AG09309 (cell line): ENCODE data around the gene RBM17.
"Not testable (repeated sequence)": the region's sequence is repeated elsewhere in the genome, so short reads cannot be mapped to it uniquely, and the experiment has no call there.

Source experiments
- DNase-seq: peaks from one replicate; pipeline ENCODE4 v3.0.0-alpha.2; 2010; ENCODE audit warnings: low read depth
- H3K4me3 ChIP-seq: 2 replicates; pipeline ENCODE4 v1.5.1; 2011; ENCODE audit warnings: mild to moderate bottlenecking, low read depth, low read length, moderate library complexity; ENCODE audit not compliant: control insufficient read depth
- CTCF ChIP-seq: IDR thresholded peaks from 2 replicates; pipeline ENCODE4 v1.5.1; 2011; ENCODE audit warnings: mild to moderate bottlenecking, low read depth, low read length, inconsistent platforms; ENCODE audit not compliant: insufficient read depth, control insufficient read depth; ENCODE audit errors: missing control alignments

The RBM17 gene

GRCh38 chr10:6162589-6163356 lies 73.9 kb downstream of the RBM17 start:
- DNase-seq = no peak
- TF ChIP-seq CTCF = no peak
- H3K4me3 ChIP-seq = peak overlapping the region; percentile 64; the same call in 1 of the 2 replicates

GRCh38 chr10:6163364-6164270 lies 74.8 kb downstream of the RBM17 start:
- DNase-seq = no peak
- no peak for TF ChIP-seq CTCF
- H3K4me3 ChIP-seq = peak overlapping the region; percentile 74

- DNase-seq = no peak
- peak overlapping the region; percentile 74 for H3K4me3 ChIP-seq
- TF ChIP-seq CTCF = no peak
Observed at GRCh38 chr10:6164271-6165095, 75.6 kb downstream of the RBM17 start.

- TF ChIP-seq CTCF = no peak
- DNase-seq = no peak
- no peak overlapping the region for H3K4me3 ChIP-seq
Observed at GRCh38 chr10:6165221-6165725, 76.4 kb downstream of the RBM17 start.

GRCh38 chr10:6165933-6166332 lies 77.1 kb downstream of the RBM17 start:
- DNase-seq, H3K4me3 ChIP-seq: not testable (repeated sequence)
